B cell (primary cell): Measurements from ENCODE around the gene TOP1. TPM values are rescaled to one million over a fixed set of nuclear protein-coding genes. Genes with fewer than 3 reads are reported as not detected.

Experiments
- ATAC-seq: fragments of 200-7000 bp; cut with Tn5 transposase; one replicate; pipeline ENCODE4 v1.10.0; 2021; ENCODE audit warnings: low read depth, mild to moderate bottlenecking, moderate number of reproducible peaks, moderate library complexity
- CTCF ChIA-PET: fragments of 350-600 bp; sonication (Branson Sonifier 250); formaldehyde crosslinking; loops from one replicate; lab custom pipeline; 2021; ENCODE audit warnings: antibody characterized with exemption, inconsistent platforms; lab: Charles Lee
- POLR2A ChIA-PET: fragments of 350-600 bp; sonication (Branson Sonifier 250); formaldehyde crosslinking; loops from one replicate; lab custom pipeline; 2021; ENCODE audit warnings: antibody characterized with exemption; lab: Charles Lee
- DNase-seq: peaks from one replicate; pipeline ENCODE4 v3.0.0; 2013
- H2AFZ ChIP-seq: 2 replicates; pipeline ENCODE4 v1.6.1; 2012; ENCODE audit warnings: mild to moderate bottlenecking, low read depth, low read length; ENCODE audit not compliant: insufficient read depth, poor library complexity, severe bottlenecking
- H3K27ac ChIP-seq, 2 donors: 1 replicate in 1 of 2; 2 replicates in 1 of 2; pipeline ENCODE4 v1.5.1; 2012 to 2013; ENCODE audit warnings: low read length in 2 of 2, mild to moderate bottlenecking in 2 of 2, moderate library complexity in 1 of 2
- H3K27me3 ChIP-seq, 4 experiments: fragments of 200-600 bp in 1 of 4; sonication (generic) in 1 of 4; replicated peaks in 1 of 4; 1 replicate in 2 of 4; 2 replicates in 2 of 4; pipeline versions ENCODE4 v1.6.1 to v1.7.0; 2013 to 2016; ENCODE audit warnings: low read length in 3 of 4, mild to moderate bottlenecking in 2 of 4, mixed read lengths in 1 of 4, moderate library complexity in 1 of 4; ENCODE audit not compliant: insufficient read depth in 4 of 4, control insufficient read depth in 3 of 4; ENCODE audit errors: control extremely low read depth in 1 of 4
- H3K36me3 ChIP-seq, 2 experiments: replicated peaks in 1 of 2; 1 replicate in 1 of 2; 2 replicates in 1 of 2; pipeline versions ENCODE4 v1.6.1 to v1.7.1; 2013; ENCODE audit warnings: low read length in 1 of 2; ENCODE audit not compliant: insufficient read depth in 2 of 2, control insufficient read depth in 1 of 2; ENCODE audit errors: control extremely low read depth in 1 of 2, extremely low read depth in 1 of 2
- H3K4me1 ChIP-seq, 2 donors: fragments of 200-600 bp in 1 of 2; sonication (generic) in 1 of 2; 1 replicate in 1 of 2; 2 replicates in 1 of 2; pipeline versions ENCODE4 v1.5.1 to v1.6.1; 2013 to 2017; ENCODE audit warnings: low read length in 2 of 2; ENCODE audit not compliant: control insufficient read depth in 2 of 2, insufficient read depth in 2 of 2
- H3K4me2 ChIP-seq: replicated peaks from 2 replicates; pipeline ENCODE3; 2012; ENCODE audit warnings: mild to moderate bottlenecking, low read depth, low read length; ENCODE audit not compliant: poor library complexity, severe bottlenecking
- H3K4me3 ChIP-seq, 5 experiments: fragments of 200-600 bp in 1 of 5; sonication (generic) in 1 of 5; 1 replicate in 3 of 5; 2 replicates in 2 of 5; pipeline versions ENCODE4 v1.5.1 to v1.7.0; 2011 to 2016; ENCODE audit warnings: low read length in 4 of 5, mild to moderate bottlenecking in 4 of 5, low read depth in 2 of 5, control low read depth in 1 of 5, moderate library complexity in 1 of 5; ENCODE audit not compliant: insufficient read depth in 1 of 5; ENCODE audit errors: control extremely low read depth in 1 of 5, extremely low read depth in 1 of 5
- H3K79me2 ChIP-seq: fragments of 200-600 bp; sonication (generic); one replicate; pipeline ENCODE4 v1.6.0; 2016; ENCODE audit warnings: low read length; ENCODE audit not compliant: control insufficient read depth, insufficient read depth
- H3K9ac ChIP-seq: fragments of 200-600 bp; sonication (generic); 2 replicates; pipeline ENCODE4 v1.6.1; 2017; ENCODE audit warnings: mild to moderate bottlenecking, low read length, moderate library complexity
- H3K9me3 ChIP-seq, 3 donors: one replicate each; pipeline versions ENCODE4 v1.6.1 to v1.7.1; 2013; ENCODE audit warnings: low read length in 2 of 3; ENCODE audit not compliant: control insufficient read depth in 2 of 3, insufficient read depth in 1 of 3; ENCODE audit errors: control extremely low read depth in 1 of 3
- H4K20me1 ChIP-seq: 2 replicates; pipeline ENCODE4 v1.6.0; 2012; ENCODE audit warnings: mild to moderate bottlenecking, low read length; ENCODE audit not compliant: insufficient read depth, control insufficient read depth, poor library complexity, severe bottlenecking
- H3K27ac Mint-ChIP-seq: one replicate; pipeline ENCODE4 v1.8.0; 2021; ENCODE audit warnings: mixed read lengths
- H3K27me3 Mint-ChIP-seq: one replicate; pipeline ENCODE4 v1.8.0; 2021; ENCODE audit warnings: mixed read lengths
- H3K4me1 Mint-ChIP-seq: one replicate; pipeline ENCODE4 v1.8.0; 2021; ENCODE audit warnings: mixed read lengths
- H3K4me3 Mint-ChIP-seq: one replicate; pipeline ENCODE4 v1.8.0; 2021; ENCODE audit warnings: mixed read lengths
- H3K9me3 Mint-ChIP-seq: one replicate; pipeline ENCODE4 v1.8.0; 2022; ENCODE audit warnings: mixed read lengths; ENCODE audit not compliant: insufficient read depth
- CTCF ChIP-seq: fragments of 200-600 bp; IDR thresholded peaks from one replicate; pipeline ENCODE4 v1.8.0; 2022; ENCODE audit warnings: antibody characterized with exemption, mild to moderate bottlenecking
- EZH2 ChIP-seq: IDR thresholded peaks from 2 replicates; pipeline ENCODE4 v1.6.1; 2012; ENCODE audit warnings: borderline replicate concordance, low read depth, mild to moderate bottlenecking, moderate library complexity, low read length; ENCODE audit not compliant: insufficient read depth, poor library complexity, severe bottlenecking
- WGBS: methylation state at CpG from one replicate; pipeline ENCODE4 v1.1.5; 2013; ENCODE audit warnings: missing lambda C conversion rate; ENCODE audit not compliant: insufficient coverage; 5-methylcytosine and 5-hydroxymethylcytosine counted together
- intact Hi-C: fragments of 100-400 bp; cut with micrococcal nuclease; formaldehyde crosslinking; loops from one replicate; pipeline ENCODE4 v1.10.0; 2022
- polyA plus RNA-seq: library from polyadenylated mRNA; depleted of rRNA; stranded (reverse); fragments of >200 nt; gene quantifications from 2 replicates; pipeline ENCODE4 v1.2.3, GENCODE V29; 2012
- total RNA-seq, 2 donors: library from RNA; stranded (reverse); fragments of 120-200 nt in 1 of 2; gene quantifications; 1 replicate in 1 of 2; 2 replicates in 1 of 2; pipeline versions ENCODE4 v1.2.3 to v1.2.4, GENCODE V29; 2013 to 2022

TOP1 gene
- total and polyA plus RNA-seq, 2 donors (not counting 1 experiment from before 2014, with no cell fraction given): 5.4 to 44.9 TPM

GRCh38 chr20:41034239-41034638 lies 5.6 kb downstream of the TOP1 start:
- TF ChIP-seq CTCF (no peak), EZH2 (no peak)
- peaks cover 79% of the 10 kb centered on the region for H3K4me1 Mint-ChIP-seq
- ChIA-PET POLR2A (no interaction called here), CTCF (interaction anchor here (1.2 to 2.6 kb wide), 3 partner anchors 11 to 43 kb away, joined by 3 to 9 read pairs (median 4); no protein-coding TSS in a partner anchor)
- Histone ChIP-seq H3K9ac (no peak overlapping the region), H3K4me1 (peaks cover 31 to 36% of the 10 kb centered on the region in 2 donors), H3K36me3 (peaks cover 0 to 3% of the 10 kb centered on the region in 2 experiments), H4K20me1 (peaks cover 80% of the 10 kb centered on the region), H3K9me3 (no peaks in the 10 kb centered on the region), H2AFZ (no peak overlapping the region), H3K27ac (no peak overlapping the region), H3K4me3 (no peak overlapping the region), H3K4me2 (no peak overlapping the region), H3K27me3 (no peaks in the 10 kb centered on the region), H3K79me2 (peaks cover 100% of the 10 kb centered on the region)
- no peak for ATAC-seq
- intact Hi-C loops: no loop called here
- no peaks in the 10 kb centered on the region for H3K27me3 Mint-ChIP-seq
- H3K9me3 Mint-ChIP-seq: no peaks in the 10 kb centered on the region
- WGBS: 100% methylated on average over 2 of the region's 3 CpGs
- no peak for DNase-seq
- H3K27ac Mint-ChIP-seq: no peak overlapping the region
- no peak overlapping the region for H3K4me3 Mint-ChIP-seq

- CTCF ChIA-PET: interaction anchor here (1.0 to 2.6 kb wide), 2 partner anchors 15 to 44 kb away, joined by 3 to 9 read pairs; no protein-coding TSS in a partner anchor
- H3K27ac ChIP-seq: no peak overlapping the region
- H3K36me3 ChIP-seq: peaks cover 0 to 3% of the 10 kb centered on the region in 2 experiments
- Mint-ChIP-seq H3K4me3 (no peak overlapping the region), H3K27ac (no peak overlapping the region), H3K9me3 (no peaks in the 10 kb centered on the region), H3K4me1 (peaks cover 76% of the 10 kb centered on the region), H3K27me3 (no peaks in the 10 kb centered on the region)
- ATAC-seq: no peak
- no peak overlapping the region for H3K9ac ChIP-seq
- intact Hi-C loops: no loop called here
- H3K4me2 ChIP-seq: no peak overlapping the region
- no peak for DNase-seq
- H3K9me3 ChIP-seq: no peaks in the 10 kb centered on the region
- no peaks in the 10 kb centered on the region for H3K27me3 ChIP-seq
- no peak overlapping the region for H2AFZ ChIP-seq
- TF ChIP-seq CTCF (no peak), EZH2 (no peak)
- peaks cover 76% of the 10 kb centered on the region for H4K20me1 ChIP-seq
- WGBS: no CpG with 5 or more reads among the region's 3 CpGs
- peaks cover 100% of the 10 kb centered on the region for H3K79me2 ChIP-seq
- POLR2A ChIA-PET: no interaction called here
- no peak overlapping the region for H3K4me3 ChIP-seq
- peaks cover 25 to 31% of the 10 kb centered on the region in 2 donors for H3K4me1 ChIP-seq
These were observed 6.6 kb downstream of the TOP1 start for GRCh38 chr20:41035207-41035606.
